HCT116 (cell line): Measurements from ENCODE around the gene RNF138. TPM values are rescaled to one million over a fixed set of nuclear protein-coding genes. Genes with fewer than 3 reads are reported as not detected.

ENCODE experiments used
- ATAC-seq: fragments of 200-7000 bp; cut with Tn5 transposase; 2 replicates; pipeline ENCODE4 v1.9.1; 2020; ENCODE audit warnings: mild to moderate bottlenecking, moderate library complexity
- BruUV-seq: library from RNA; stranded (reverse); fragments of 400-500 nt; replicated peaks from 2 replicates; lab custom pipeline; 2021; lab: Mats Ljungman, UMichigan
- CTCF ChIA-PET: fragments of 300-600 bp; sonication (Branson Sonifier 250); formaldehyde crosslinking; loops from one replicate; lab custom pipeline; 2021; ENCODE audit warnings: antibody characterized with exemption; lab: Charles Lee
- POLR2A ChIA-PET: fragments of 300-600, 350-600 bp; sonication (Branson Sonifier 250); formaldehyde crosslinking; loops from one replicate; lab custom pipeline; 2021; ENCODE audit warnings: antibody characterized with exemption; lab: Charles Lee
- RAD21 ChIA-PET, 2 experiments: fragments of 300-600 bp; sonication (Branson Sonifier 250); formaldehyde crosslinking; loops; one replicate each; lab custom pipeline; 2023; ENCODE audit warnings: low total read pairs in 2 of 2; ENCODE audit not compliant: uncharacterized antibody in 2 of 2, unreplicated experiment in 2 of 2, low non-redundant PET in 1 of 2; lab: Charles Lee
- DNase-seq: peaks from one replicate; pipeline ENCODE4 v3.0.0-alpha.2; 2010; ENCODE audit warnings: low read depth, low spot score
- H2AFZ ChIP-seq: fragments of 200-600 bp; shearing (Covaris generic), sonication (generic); 2 replicates; pipeline ENCODE4 v1.6.1; 2017; ENCODE audit warnings: low read depth, mixed run types, mixed read lengths, antibody characterized with exemption, low read length; ENCODE audit not compliant: poor library complexity, severe bottlenecking
- H3K27ac ChIP-seq: 2 replicates; pipeline ENCODE4 v1.5.1; 2012; ENCODE audit warnings: low read depth, low read length
- H3K27me3 ChIP-seq: fragments of 200-600 bp; sonication (generic); 2 replicates; pipeline ENCODE4 v1.6.1; 2016; ENCODE audit warnings: mixed run types, low read length, mixed read lengths; ENCODE audit not compliant: insufficient read depth
- H3K36me3 ChIP-seq, 2 experiments: fragments of 200-500 bp in 1 of 2; fragments of 200-600 bp in 1 of 2; sonication (Bioruptor generic) in 1 of 2; sonication (generic) in 1 of 2; 2 replicates each; pipeline versions ENCODE4 v1.5.1 to v1.6.1; 2014 to 2016; ENCODE audit warnings: low read length in 2 of 2, inconsistent platforms in 1 of 2, mixed read lengths in 1 of 2, mixed run types in 1 of 2; ENCODE audit not compliant: insufficient read depth in 2 of 2, control insufficient read depth in 1 of 2
- H3K4me1 ChIP-seq, 2 experiments: fragments of 200-600 bp in 1 of 2; sonication (generic) in 1 of 2; 2 replicates each; pipeline versions ENCODE4 v1.5.1 to v1.6.1; 2012 to 2017; ENCODE audit warnings: low read length in 2 of 2, inconsistent platforms in 1 of 2, mild to moderate bottlenecking in 1 of 2, mixed read lengths in 1 of 2, mixed run types in 1 of 2, moderate library complexity in 1 of 2; ENCODE audit not compliant: insufficient read depth in 2 of 2, control insufficient read depth in 1 of 2
- H3K4me2 ChIP-seq: fragments of 200-600 bp; sonication (generic); 2 replicates; pipeline ENCODE4 v1.6.1; 2017; ENCODE audit warnings: mixed run types, low read length, mixed read lengths
- H3K4me3 ChIP-seq, 2 experiments: fragments of 200-600 bp in 1 of 2; sonication (generic) in 1 of 2; replicated peaks in 1 of 2; 2 replicates each; pipeline ENCODE4 v1.5.1; 2011 to 2016; ENCODE audit warnings: low read length in 2 of 2, control low read depth in 1 of 2, low read depth in 1 of 2, mild to moderate bottlenecking in 1 of 2, mixed read lengths in 1 of 2, mixed run types in 1 of 2
- H3K79me2 ChIP-seq: fragments of 200-600 bp; sonication (generic); 2 replicates; pipeline ENCODE4 v1.6.1; 2017; ENCODE audit warnings: mild to moderate bottlenecking, mixed run types, low read length, moderate library complexity, mixed read lengths; ENCODE audit not compliant: insufficient read depth
- H3K9ac ChIP-seq: fragments of 200-600 bp; sonication (generic); 2 replicates; pipeline ENCODE4 v1.6.1; 2016; ENCODE audit warnings: low read length, mixed read lengths
- H3K9me2 ChIP-seq: fragments of 200-600 bp; sonication (generic), shearing (Covaris generic); 2 replicates; pipeline ENCODE4 v1.6.1; 2017; ENCODE audit warnings: mixed run types, mild to moderate bottlenecking, moderate library complexity; ENCODE audit not compliant: insufficient read depth
- H3K9me3 ChIP-seq, 2 experiments: fragments of 200-500 bp in 1 of 2; fragments of 200-600 bp in 1 of 2; sonication (Bioruptor generic) in 1 of 2; sonication (generic) in 1 of 2; 2 replicates each; pipeline ENCODE4 v1.6.1; 2014 to 2017; ENCODE audit warnings: low read length in 2 of 2, mixed read lengths in 2 of 2, inconsistent platforms in 1 of 2, low read depth in 1 of 2, mild to moderate bottlenecking in 1 of 2, mixed run types in 1 of 2, moderate library complexity in 1 of 2; ENCODE audit not compliant: control insufficient read depth in 1 of 2, insufficient read depth in 1 of 2
- H4K20me1 ChIP-seq: fragments of 200-600 bp; sonication (generic), shearing (Covaris generic); 2 replicates; pipeline ENCODE4 v1.6.1; 2017; ENCODE audit warnings: mixed run types, mild to moderate bottlenecking, moderate library complexity; ENCODE audit not compliant: insufficient read depth
- ATF3 ChIP-seq: IDR thresholded peaks from 2 replicates; pipeline ENCODE4 v1.6.1; 2012
- CBX3 ChIP-seq: IDR thresholded peaks from 2 replicates; pipeline ENCODE4 v1.6.1; 2012; ENCODE audit warnings: low read depth
- CEBPB ChIP-seq: IDR thresholded peaks from 2 replicates; pipeline ENCODE4 v1.6.1; 2012; ENCODE audit warnings: low read depth
- CTCF ChIP-seq, 3 experiments: fragments of 200-600 bp in 1 of 3; sonication (generic) in 1 of 3; IDR thresholded peaks in 2 of 3; conservative IDR thresholded peaks in 1 of 3; 2 replicates each; pipeline ENCODE4 v1.5.1; 2012 to 2017; ENCODE audit warnings: low read depth in 2 of 3, low read length in 2 of 3, antibody characterized with exemption in 1 of 3, borderline replicate concordance in 1 of 3, control low read depth in 1 of 3, mild to moderate bottlenecking in 1 of 3, mixed read lengths in 1 of 3, mixed run types in 1 of 3, moderate library complexity in 1 of 3; ENCODE audit not compliant: insufficient read depth in 1 of 3
- ELF1 ChIP-seq: IDR thresholded peaks from 2 replicates; pipeline ENCODE4 v1.6.1; 2012; ENCODE audit warnings: low read depth, borderline replicate concordance
- MAX ChIP-seq: IDR thresholded peaks from 2 replicates; pipeline ENCODE4 v1.6.1; 2012
- RAD21 ChIP-seq: IDR thresholded peaks from 2 replicates; pipeline ENCODE4 v1.6.1; 2012; ENCODE audit warnings: low read depth, mild to moderate bottlenecking
- SIN3A ChIP-seq: IDR thresholded peaks from 2 replicates; pipeline ENCODE4 v1.6.1; 2012; ENCODE audit warnings: low read depth
- SP1 ChIP-seq: IDR thresholded peaks from 2 replicates; pipeline ENCODE4 v1.6.1; 2012; ENCODE audit warnings: low read depth
- TCF7L2 ChIP-seq: IDR thresholded peaks from 2 replicates; pipeline ENCODE4 v1.7.0; 2011; ENCODE audit warnings: borderline replicate concordance, inconsistent platforms; ENCODE audit not compliant: insufficient read depth, insufficient read length; ENCODE audit errors: extremely low read depth
- YY1 ChIP-seq: IDR thresholded peaks from 2 replicates; pipeline ENCODE4 v1.6.1; 2011; ENCODE audit warnings: low read length, low read depth, moderate library complexity, mild to moderate bottlenecking; ENCODE audit not compliant: insufficient replicate concordance; ENCODE audit errors: extremely low read depth
- ZBTB33 ChIP-seq: IDR thresholded peaks from 2 replicates; pipeline ENCODE4 v1.6.1; 2011; ENCODE audit warnings: mild to moderate bottlenecking, low read length, moderate library complexity; ENCODE audit not compliant: insufficient replicate concordance; ENCODE audit errors: extremely low read depth
- ZFX ChIP-seq: fragments of 450-650 bp; IDR thresholded peaks from 2 replicates; pipeline ENCODE4 v1.6.1; 2017
- intact Hi-C: fragments of 100-400 bp; cut with micrococcal nuclease; formaldehyde crosslinking; loops from 2 replicates; pipeline ENCODE4 v1.10.0; 2022
- total RNA-seq: library from RNA; stranded (reverse); gene quantifications from one replicate; pipeline ENCODE4 v1.2.1, GENCODE V29; 2021; ENCODE audit not compliant: unreplicated experiment

The RNF138 gene
- total RNA-seq, 1 experiment from 2014 or later, result 72.5 TPM

GRCh38 chr18:32081881-32082280, 9.8 kb upstream of the RNF138 start:
- no TSS peak for BruUV-seq
- H3K79me2 ChIP-seq, result no peaks in the 10 kb centered on the region
- intact Hi-C loops, result no loop called here
- ATAC-seq, result no peak
- peaks cover 10 to 34% of the 10 kb centered on the region in 2 experiments for H3K4me1 ChIP-seq
- no peak for DNase-seq
- no peaks in the 10 kb centered on the region for H3K27me3 ChIP-seq
- H2AFZ ChIP-seq, result no peak overlapping the region
- H3K9ac ChIP-seq, result no peak overlapping the region
- ChIA-PET CTCF (no interaction called here), RAD21 (no interaction called here), POLR2A (no interaction called here)
- no peak overlapping the region for H3K27ac ChIP-seq
- no peaks in the 10 kb centered on the region for H3K9me2 ChIP-seq
- no peak overlapping the region for H3K4me3 ChIP-seq
- no peaks in the 10 kb centered on the region for H3K36me3 ChIP-seq
- TF ChIP-seq RAD21 (no peak), ZBTB33 (no peak), SIN3A (no peak), SP1 (no peak), CTCF (IDR thresholded peaks at IDR 0.05 in 2 of 3, conservative IDR thresholded peaks at IDR 0.05 in 1 of 3; ENCODE audit: borderline replicate concordance in 1 of 3, insufficient read depth in 1 of 3, low read depth in 2 of 3, low read length in 2 of 3) (no peak), ATF3 (no peak), ZFX (no peak), MAX (no peak), TCF7L2 (no peak), ELF1 (no peak), YY1 (no peak), CEBPB (no peak), CBX3 (no peak)
- H3K4me2 ChIP-seq, result no peak overlapping the region
- H4K20me1 ChIP-seq, result no peaks in the 10 kb centered on the region
- no peaks in the 10 kb centered on the region for H3K9me3 ChIP-seq
